Smooth muscle cell (in vitro differentiated cells): ENCODE measurements around the gene ELN. TPM values are rescaled to one million over a fixed set of nuclear protein-coding genes. Genes with fewer than 3 reads are reported as not detected.
A peak's percentile ranks its signal among the peaks of the same experiment; 100 is the strongest.

ENCODE experiments used
- DNase-seq: peaks from one replicate; lab custom pipeline; 2025; ENCODE audit not compliant: unreplicated experiment; lab: John Stamatoyannopoulos, UW
- H2AFZ ChIP-seq: fragments of 200-600 bp; sonication (generic); 2 replicates; pipeline ENCODE4 v1.6.0; 2016; ENCODE audit warnings: antibody characterized with exemption, low read depth, mild to moderate bottlenecking
- H3F3A ChIP-seq: fragments of 200-600 bp; sonication (generic); 2 replicates; pipeline ENCODE4 v1.6.0; 2017; ENCODE audit warnings: antibody characterized with exemption, low read depth
- H3K27ac ChIP-seq: fragments of 200-600 bp; sonication (generic); 2 replicates; pipeline ENCODE4 v1.5.1; 2016; ENCODE audit warnings: low read depth, mild to moderate bottlenecking
- H3K27me3 ChIP-seq: fragments of 200-600 bp; sonication (generic); 2 replicates; pipeline ENCODE4 v1.6.1; 2016; ENCODE audit warnings: low read depth, mild to moderate bottlenecking
- H3K36me3 ChIP-seq: fragments of 200-600 bp; sonication (generic); 2 replicates; pipeline ENCODE4 v1.5.1; 2016; ENCODE audit warnings: low read depth
- H3K4me1 ChIP-seq: fragments of 200-600 bp; sonication (generic); 2 replicates; pipeline ENCODE4 v1.5.1; 2016; ENCODE audit warnings: low read depth
- H3K4me2 ChIP-seq: fragments of 200-600 bp; sonication (generic); 2 replicates; pipeline ENCODE4 v1.6.0; 2016; ENCODE audit warnings: mild to moderate bottlenecking
- H3K4me3 ChIP-seq: fragments of 200-600 bp; sonication (generic); 2 replicates; pipeline ENCODE4 v1.5.1; 2016; ENCODE audit warnings: mild to moderate bottlenecking
- H3K79me2 ChIP-seq: fragments of 200-600 bp; sonication (generic); 2 replicates; pipeline ENCODE4 v1.6.0; 2016; ENCODE audit warnings: low read depth, mild to moderate bottlenecking
- H3K9ac ChIP-seq: fragments of 200-600 bp; sonication (generic); 2 replicates; pipeline ENCODE4 v1.6.0; 2016; ENCODE audit warnings: low read depth
- H3K9me3 ChIP-seq: fragments of 200-600 bp; sonication (generic); replicated peaks from 2 replicates; pipeline ENCODE4 v1.5.1; 2016; ENCODE audit warnings: low read depth
- H4K20me1 ChIP-seq: fragments of 200-600 bp; sonication (generic); 2 replicates; pipeline ENCODE4 v1.6.0; 2016; ENCODE audit warnings: low read depth
- CTCF ChIP-seq: fragments of 200-600 bp; sonication (generic); IDR thresholded peaks from 2 replicates; pipeline ENCODE4 v1.5.1; 2017; ENCODE audit warnings: borderline replicate concordance, mild to moderate bottlenecking, antibody characterized with exemption; ENCODE audit not compliant: insufficient read depth, poor library complexity, severe bottlenecking
- WGBS: methylation state at CpG from one replicate; pipeline ENCODE4 v1.1.7; 2016; ENCODE audit warnings: low lambda C conversion rate; 5-methylcytosine and 5-hydroxymethylcytosine counted together
- polyA plus RNA-seq: library from polyadenylated mRNA; unstranded; fragments of >200 nt; fragmentation: Nextera tagmentation; extraction: Ambion mirVana; gene quantifications from 2 replicates; pipeline ENCODE4 v1.2.1, GENCODE V29; 2016
- total RNA-seq: library from RNA; depleted of rRNA; stranded (reverse); fragments of >200 nt; gene quantifications from 2 replicates; pipeline ENCODE4 v1.2.3, GENCODE V29; 2014

ELN gene
- total and polyA plus RNA-seq, 2 experiments from 2014 or later, result 0.13 TPM; not detected in 1

DNA sequence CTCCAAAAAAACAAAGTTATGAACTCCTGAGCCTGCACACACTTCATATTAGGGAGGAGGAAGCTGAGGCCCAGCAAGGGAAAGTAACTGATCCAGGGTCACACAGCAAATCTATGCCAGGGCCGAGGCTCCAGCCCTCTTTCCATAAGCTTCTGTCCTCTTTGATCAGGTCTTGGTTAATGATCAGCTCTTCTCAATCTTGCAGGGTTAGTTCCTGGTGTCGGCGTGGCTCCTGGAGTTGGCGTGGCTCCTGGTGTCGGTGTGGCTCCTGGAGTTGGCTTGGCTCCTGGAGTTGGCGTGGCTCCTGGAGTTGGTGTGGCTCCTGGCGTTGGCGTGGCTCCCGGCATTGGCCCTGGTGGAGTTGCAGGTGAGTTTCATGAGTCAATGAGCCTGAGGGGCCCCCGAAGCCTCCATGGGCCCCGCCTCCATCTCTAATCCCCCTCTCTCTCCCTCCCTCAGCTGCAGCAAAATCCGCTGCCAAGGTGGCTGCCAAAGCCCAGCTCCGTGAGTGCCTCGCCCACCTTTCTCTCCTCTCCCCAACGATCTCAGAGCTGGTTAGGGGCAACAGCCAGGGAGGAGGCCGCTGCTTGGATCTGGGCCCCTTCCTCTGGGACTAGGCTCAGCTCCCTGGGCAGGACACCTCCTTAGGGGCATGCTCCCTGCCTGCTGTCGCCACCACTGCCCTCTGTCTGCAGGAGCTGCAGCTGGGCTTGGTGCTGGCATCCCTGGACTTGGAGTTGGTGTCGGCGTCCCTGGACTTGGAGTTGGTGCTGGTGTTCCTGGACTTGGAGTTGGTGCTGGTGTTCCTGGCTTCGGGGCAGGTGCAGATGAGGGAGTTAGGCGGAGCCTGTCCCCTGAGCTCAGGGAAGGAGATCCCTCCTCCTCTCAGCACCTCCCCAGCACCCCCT, 32.0 kb downstream of the ELN start:
- Histone ChIP-seq H3K9me3 (no peaks in the 10 kb centered on the region), H3K4me2 (no peak overlapping the region), H3F3A (no peaks in the 10 kb centered on the region), H2AFZ (no peak overlapping the region), H3K79me2 (no peaks in the 10 kb centered on the region), H3K36me3 (no peaks in the 10 kb centered on the region), H4K20me1 (no peaks in the 10 kb centered on the region), H3K27ac (no peak overlapping the region), H3K4me1 (no peaks in the 10 kb centered on the region), H3K9ac (no peak overlapping the region), H3K27me3 (peaks cover 11% of the 10 kb centered on the region), H3K4me3 (no peak overlapping the region)
- no peak for TF ChIP-seq CTCF
- WGBS, result 91% methylated on average over 21 of the region's 21 CpGs
- no peak for DNase-seq

DNA sequence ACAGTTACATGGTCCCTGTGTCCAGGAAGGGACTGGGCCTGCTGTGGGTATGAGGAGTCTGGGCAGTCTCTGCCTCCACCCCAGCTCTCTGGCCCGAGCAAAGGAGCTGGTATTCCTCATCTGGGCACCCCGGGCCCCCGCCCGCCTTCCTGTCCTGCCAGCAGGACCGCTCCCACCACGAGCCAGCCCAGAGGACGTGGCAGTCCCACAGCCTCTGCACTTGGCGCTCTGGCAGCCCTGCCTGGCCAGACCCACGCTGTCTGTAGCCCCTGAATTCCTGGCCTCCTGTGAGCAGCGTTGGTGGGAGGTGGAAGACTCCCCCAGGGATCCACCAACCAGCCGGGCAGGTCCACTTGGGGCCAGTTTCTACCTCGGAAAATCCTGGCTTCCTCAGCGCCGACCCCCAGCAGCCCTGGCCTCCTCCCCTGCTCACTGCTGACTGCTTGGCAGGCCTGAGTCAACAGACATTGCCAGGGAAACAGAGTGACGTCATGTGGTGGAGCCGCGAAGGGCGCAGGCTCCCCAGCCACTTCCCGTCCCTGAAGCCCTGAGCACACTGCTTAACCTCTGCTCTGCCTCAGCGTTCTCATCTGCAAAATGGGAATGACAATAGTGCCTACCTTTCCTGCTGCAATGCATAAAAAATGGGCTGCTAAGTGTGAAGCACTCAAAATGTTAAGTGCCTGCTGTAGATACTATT, 34.0 kb downstream of the ELN start:
- Histone ChIP-seq H3K27ac (peak overlapping the region; percentile 39), H3K27me3 (peaks cover 11% of the 10 kb centered on the region), H2AFZ (no peak overlapping the region), H3K4me2 (no peak overlapping the region), H3K36me3 (no peaks in the 10 kb centered on the region), H3F3A (no peaks in the 10 kb centered on the region), H3K79me2 (no peaks in the 10 kb centered on the region), H3K9me3 (no peaks in the 10 kb centered on the region), H4K20me1 (no peaks in the 10 kb centered on the region), H3K9ac (peak overlapping the region; percentile 74), H3K4me1 (no peaks in the 10 kb centered on the region), H3K4me3 (no peak overlapping the region)
- 59% methylated on average over 20 of the region's 20 CpGs for WGBS
- peak; percentile 23 for DNase-seq
- TF ChIP-seq CTCF, result no peak

DNA sequence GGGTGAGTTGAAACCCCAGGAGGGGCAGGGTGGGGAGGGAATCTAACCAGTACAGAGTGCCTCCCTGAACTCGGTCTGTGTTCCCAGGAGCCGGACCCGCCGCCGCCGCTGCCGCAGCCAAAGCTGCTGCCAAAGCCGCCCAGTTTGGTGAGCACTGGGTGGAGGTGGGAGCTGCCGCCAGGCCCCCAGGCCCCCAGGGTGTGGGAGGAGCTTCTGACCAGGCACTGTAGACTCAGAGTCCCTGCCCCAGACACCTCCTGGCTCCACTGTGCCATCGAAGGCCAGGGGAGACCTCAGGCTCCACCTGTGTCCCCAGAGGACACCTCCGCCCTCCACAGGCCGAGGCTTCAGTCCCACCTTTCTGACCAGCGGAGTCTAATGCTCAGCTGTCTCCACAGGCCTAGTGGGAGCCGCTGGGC, 35.3 kb downstream of the ELN start:
- Histone ChIP-seq H3K4me3 (no peak overlapping the region), H3F3A (no peaks in the 10 kb centered on the region), H3K9ac (no peak overlapping the region), H4K20me1 (no peaks in the 10 kb centered on the region), H3K36me3 (no peaks in the 10 kb centered on the region), H3K27me3 (peaks cover 3% of the 10 kb centered on the region), H3K9me3 (no peaks in the 10 kb centered on the region), H2AFZ (no peak overlapping the region), H3K79me2 (no peaks in the 10 kb centered on the region), H3K4me2 (no peak overlapping the region), H3K27ac (no peak overlapping the region), H3K4me1 (no peaks in the 10 kb centered on the region)
- DNase-seq, result no peak
- TF ChIP-seq CTCF, result no peak
- 93% methylated on average over 9 of the region's 14 CpGs for WGBS
